Right renal pelvis (tissue), 4 donors: ENCODE data around the gene KSR1. TPM values are rescaled to one million over a fixed set of nuclear protein-coding genes. Genes with fewer than 3 reads are reported as not detected.

Experiments
- DNase-seq, 4 donors: peaks; one replicate each; pipeline ENCODE4 v3.0.0-alpha.2; 2013; ENCODE audit warnings: low read depth in 4 of 4, low spot score in 3 of 4, missing footprints in 1 of 4
- polyA plus RNA-seq, 4 donors: library from polyadenylated mRNA; unstranded; fragments of 120-200 nt; gene quantifications; one replicate each; pipeline ENCODE4 v1.2.1, GENCODE V29; 2013; ENCODE audit not compliant: insufficient read length in 4 of 4

The KSR1 gene
- polyA plus RNA-seq, 4 donors = 41.7 to 54.6 (median 48.1) TPM

GRCh38 chr17:27578718-27579085, 122.5 kb downstream of the KSR1 start:
- DNase-seq = no peak

DNA sequence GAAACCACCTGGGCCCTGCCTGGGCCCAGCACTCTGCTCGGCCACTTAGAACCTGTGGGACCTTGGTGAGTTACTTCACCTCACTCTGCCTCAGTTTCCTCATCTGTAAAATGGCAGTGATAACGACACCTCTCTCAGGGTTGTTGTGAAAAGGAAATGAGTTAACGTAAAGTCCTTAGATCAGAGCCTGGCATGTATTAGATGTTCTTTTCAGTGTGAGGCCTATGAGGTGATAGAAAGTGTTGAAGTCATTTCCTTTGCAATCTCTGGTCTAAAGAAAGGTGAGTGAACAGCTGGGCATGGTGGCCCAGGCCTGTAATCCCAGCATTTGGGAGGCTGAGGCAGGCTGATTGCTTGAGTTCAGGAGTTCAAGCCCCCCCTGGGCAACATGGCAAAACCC, 123.1 kb downstream of the KSR1 start:
- no peak for DNase-seq

DNA sequence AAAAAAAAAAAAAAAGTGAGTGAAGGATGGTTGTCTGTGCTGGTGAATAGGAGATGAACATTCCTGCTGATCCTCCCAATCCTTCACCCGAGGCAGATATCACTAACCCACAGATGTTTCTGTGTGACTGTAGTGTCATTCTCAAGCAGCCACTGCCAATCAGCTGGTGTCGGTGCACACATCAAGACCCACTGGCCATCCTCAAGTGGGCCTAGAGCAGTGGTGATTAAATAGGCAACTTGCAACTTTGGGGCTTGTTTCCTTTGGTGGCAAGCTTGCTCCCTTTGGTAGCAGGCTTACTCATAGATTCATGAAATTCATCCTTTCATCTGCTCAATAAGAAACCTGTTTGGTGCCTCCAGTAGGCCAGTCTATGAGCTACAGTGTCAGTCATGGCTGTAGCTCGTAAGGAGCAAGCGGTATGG, 123.7 kb downstream of the KSR1 start:
- DNase-seq = no peak

DNA sequence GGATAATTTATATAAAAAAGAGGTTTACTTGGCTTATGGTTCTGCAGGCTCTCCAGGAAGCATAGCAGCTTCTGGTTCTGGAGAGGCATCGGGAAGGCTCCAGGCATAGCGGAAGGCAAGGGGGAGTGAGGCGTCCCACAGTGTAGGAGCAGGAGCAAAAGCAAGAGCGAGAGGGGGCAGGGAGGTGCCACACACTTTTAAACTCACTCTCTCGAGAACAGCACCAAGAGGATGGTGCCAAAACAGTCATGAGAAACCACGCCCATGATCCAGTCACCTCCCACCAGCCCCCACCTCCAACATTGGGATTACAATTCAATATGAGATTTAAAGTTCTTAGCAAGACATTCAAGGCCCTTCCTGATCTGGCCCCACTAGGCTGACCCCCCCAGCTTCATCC, 124.8 kb downstream of the KSR1 start:
- DNase-seq = no peak

GRCh38 chr17:27582696-27583095, 126.4 kb downstream of the KSR1 start:
- no peak for DNase-seq

DNA sequence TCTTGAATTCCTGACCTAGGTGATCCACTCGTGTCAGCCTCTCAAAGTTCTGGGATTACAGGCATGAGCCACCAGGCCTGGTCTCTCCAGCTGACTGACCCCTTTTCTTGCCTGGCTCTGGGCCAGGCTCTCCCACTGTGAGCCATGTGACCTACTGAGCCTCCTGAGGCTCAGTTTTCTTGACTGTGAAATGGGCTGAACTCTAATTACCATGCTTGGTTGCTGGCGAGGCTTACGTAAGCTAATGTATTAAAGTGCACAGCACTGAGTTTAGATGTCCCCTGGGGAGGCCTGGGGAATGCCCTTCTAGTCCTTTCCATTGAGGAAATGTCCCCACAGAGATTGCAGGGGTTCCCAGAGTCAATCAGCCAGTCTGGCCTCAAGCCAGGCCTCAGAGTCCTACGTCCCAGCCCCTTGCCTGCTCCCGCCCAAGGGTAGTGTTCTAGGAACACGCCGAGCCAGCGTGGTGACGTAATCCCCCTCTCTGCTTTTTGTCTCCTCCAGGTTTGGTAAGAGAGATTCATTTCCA, 129.0 kb downstream of the KSR1 start:
- no peak for DNase-seq

GRCh38 chr17:27585792-27586191, 129.5 kb downstream of the KSR1 start:
- DNase-seq = no peak

- no peak for DNase-seq
Measured at GRCh38 chr17:27586203-27586721, 130.0 kb downstream of the KSR1 start.

DNA sequence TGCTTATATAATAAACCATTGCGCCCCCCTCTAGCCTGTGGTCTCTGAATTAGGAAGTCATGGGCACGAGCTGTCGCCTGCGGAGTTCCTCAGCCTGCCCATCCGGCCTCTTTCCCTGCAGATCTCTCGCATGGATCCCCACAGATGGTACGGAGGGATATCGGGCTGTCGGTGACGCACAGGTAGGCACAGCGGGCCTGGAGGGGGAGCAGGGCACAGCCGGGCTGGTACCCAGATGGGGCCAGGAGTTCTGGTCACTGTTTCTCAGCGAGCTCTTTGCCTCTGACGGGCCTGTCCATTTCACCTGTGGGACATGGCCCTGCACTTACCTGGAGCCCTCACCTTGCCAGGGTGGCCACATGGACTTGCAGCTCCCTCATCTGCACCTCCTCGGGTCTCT, 132.1 kb downstream of the KSR1 start:
- no peak for DNase-seq

DNA sequence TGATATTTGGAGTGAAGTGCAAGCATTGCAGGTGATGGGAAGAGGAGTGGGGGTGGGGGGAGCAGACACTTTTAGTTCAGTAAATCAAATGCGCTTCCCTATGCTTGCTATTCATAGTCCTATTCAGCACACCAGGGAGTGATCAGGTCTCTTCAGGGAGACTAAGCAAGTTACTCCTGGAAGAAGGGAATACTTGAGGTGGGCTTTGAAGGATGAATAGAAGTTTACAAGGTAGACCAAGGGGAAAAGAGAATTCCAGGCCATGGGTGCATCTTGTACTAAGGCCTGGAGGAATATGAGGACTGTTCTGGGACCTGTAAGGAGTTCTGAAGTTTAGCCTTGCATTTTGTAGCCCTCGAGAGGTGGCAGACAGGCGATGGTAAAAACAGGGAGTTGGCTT, 134.6 kb downstream of the KSR1 start:
- no peak for DNase-seq

DNA sequence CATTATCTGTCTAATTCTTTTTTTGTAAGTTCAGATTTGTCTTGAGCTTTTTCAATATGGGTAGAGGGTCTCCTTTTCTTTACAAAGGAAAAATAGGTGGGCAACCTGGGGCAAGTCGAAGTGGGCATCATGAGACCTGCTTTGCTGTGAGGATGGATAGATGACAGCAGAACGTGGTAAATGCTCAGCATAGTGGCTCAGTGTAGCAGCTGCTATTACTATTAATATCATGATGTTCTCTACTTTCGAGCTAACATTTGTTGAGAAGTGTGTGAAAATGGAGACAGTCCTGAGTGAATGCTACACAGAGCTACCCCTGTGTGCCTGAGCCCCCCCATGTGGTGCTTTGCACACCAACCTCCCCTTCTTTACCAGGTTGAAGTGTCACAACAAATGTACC, 135.7 kb downstream of the KSR1 start:
- no peak for DNase-seq

DNA sequence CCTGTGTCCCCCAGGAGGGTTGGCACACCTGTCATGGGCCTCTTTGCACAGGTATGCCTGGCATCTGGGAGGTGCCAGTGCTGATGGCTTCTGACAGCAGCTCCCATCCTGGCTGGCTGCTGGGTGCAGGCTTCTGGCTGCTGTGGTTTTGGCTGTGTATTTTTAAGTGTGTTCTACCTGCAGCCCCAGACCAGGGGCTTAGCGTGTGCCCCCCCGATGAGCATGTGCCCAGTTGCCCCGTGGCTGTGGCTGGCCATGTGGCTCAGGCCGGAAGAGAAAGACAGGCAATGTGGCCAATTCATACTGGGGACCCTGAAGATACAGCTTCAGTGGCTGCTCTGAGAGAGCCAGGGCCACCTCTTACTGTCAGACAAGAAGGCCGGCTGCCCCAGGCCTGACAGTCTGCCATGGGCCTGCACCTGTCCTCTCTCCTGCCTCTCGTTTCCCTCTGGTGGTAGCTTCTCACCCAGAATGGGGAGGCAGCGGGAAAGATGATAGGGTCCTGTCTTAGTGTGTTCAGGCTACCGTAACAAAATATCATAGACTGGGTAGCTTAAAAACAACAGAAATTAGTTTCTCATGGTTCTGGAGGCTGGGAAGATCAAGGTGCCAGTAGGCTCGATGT, 137.1 kb downstream of the KSR1 start:
- no peak for DNase-seq

DNA sequence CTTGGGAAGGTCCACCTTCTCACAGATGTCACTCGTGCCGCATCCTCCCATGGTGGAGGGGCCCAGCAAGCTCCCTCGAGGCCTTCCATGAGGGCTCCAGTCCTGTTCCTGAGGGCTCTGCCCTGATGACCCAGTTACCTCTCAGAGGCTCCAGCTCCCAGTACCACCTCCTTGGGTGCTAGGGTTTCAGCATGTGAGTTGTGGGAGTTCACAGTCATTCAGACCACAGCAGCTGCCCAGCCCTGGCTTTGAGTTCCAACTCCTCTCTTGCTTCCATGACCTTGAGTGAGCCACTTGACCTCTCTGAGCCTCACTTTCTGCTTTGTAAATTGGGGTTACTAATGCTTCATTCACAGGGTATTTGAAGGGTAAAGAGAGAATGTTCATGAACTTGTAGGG, 137.6 kb downstream of the KSR1 start:
- DNase-seq = no peak

DNA sequence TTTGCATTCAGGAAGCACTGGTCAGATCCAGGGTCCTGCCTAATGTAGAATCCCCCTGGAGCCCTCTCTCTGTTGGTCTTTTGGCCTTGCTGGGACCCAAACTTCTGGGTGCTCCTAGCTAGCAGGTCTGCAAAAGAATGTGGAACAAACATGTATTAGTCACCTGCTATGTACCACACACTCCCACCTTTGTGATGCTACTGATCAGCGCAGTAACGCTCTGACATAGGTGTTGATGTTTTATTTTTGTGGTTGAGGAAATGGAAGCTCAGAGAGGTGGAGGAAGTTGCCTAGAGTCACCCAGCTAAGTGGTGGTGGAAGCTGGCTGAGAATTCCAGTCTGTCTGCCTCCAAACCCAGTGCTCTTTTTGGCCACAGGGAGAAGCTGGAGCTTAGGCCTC, 139.0 kb downstream of the KSR1 start:
- no peak for DNase-seq

DNA sequence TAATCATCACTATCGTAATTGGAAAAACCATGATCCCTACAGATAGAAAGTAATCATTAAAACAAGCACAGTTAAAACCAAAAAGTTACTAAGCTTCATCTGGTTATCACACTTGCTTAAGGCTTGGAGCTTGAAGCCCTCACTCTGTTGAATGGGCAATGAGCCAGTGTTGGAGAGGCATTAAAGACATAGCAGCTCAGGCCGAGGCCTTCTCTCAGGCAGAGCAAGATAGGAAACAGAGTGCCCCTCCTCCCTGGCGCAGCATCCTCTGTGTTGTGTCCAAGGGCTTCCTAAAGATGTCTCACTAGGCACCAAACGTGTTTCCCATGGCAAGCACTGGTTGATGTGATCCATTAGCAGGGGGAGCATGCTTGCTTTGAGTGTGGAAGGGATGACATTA, 139.8 kb downstream of the KSR1 start:
- no peak for DNase-seq

- no peak for DNase-seq
Measured at GRCh38 chr17:27596566-27597187, 140.4 kb downstream of the KSR1 start.

- DNase-seq = no peak
Measured at GRCh38 chr17:27597188-27597580, 140.9 kb downstream of the KSR1 start.

DNA sequence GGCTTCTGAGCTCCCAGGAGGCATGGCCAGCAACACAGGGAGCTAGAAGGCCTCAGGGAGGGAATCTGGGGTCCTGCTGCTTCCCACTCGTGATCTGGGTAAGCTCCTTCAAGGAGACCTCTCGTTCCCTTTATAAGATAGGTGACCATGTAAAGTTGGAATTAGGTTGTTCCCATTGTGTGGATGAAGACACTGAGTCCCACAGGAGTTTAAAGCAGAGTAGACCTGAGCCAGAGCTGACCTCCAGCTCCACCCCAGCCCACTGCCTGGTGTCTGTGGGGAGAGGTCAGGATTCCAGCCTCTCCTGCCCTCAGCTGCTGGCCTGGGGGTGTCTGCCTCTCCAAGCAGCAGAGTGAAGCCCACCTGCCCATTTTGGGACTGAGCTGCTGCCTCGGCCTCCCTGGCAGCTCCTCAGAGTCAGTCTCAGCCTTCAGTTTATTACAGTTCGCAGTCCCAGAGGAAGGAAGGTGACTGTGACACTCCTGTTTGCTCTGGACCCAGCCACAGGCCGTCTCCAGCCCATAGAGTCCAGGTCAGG, 141.6 kb downstream of the KSR1 start:
- no peak for DNase-seq

- no peak for DNase-seq
Measured at GRCh38 chr17:27598337-27599050, 142.2 kb downstream of the KSR1 start.

DNA sequence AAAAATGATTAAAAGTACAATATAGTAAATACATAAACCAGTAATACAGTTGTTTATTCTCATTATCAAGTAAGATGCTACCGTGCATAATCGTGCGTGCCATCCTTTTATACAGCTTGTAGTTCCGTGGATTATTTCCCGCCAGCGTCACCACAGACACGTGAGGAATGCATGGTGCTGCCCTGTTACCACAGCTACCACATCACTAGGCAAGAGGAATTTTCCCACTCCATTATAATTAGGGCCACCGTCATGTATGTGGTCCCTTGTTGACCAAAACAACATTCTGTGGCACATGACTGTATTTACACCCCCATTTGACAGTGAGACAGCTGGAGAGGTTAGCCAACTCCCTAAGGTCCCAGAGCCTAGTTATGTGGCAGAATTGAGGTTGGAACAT, 144.2 kb downstream of the KSR1 start:
- no peak for DNase-seq
